H1 (cell line): ENCODE measurements around the gene CAMTA1. TPM values are rescaled to one million over a fixed set of nuclear protein-coding genes. Genes with fewer than 3 reads are reported as not detected.

Experiments
- CTCF ChIA-PET: fragments of 300-600 bp; sonication (Branson Sonifier 250); formaldehyde crosslinking; loops from one replicate; lab custom pipeline; 2021; ENCODE audit not compliant: partially characterized antibody; lab: Charles Lee
- POLR2A ChIA-PET: fragments of 300-600 bp; sonication (Branson Sonifier 250); formaldehyde crosslinking; loops from one replicate; lab custom pipeline; 2021; ENCODE audit warnings: inconsistent platforms; ENCODE audit not compliant: partially characterized antibody; lab: Charles Lee
- DNase-seq, 2 experiments: peaks; one replicate each; pipeline versions ENCODE4 v3.0.0 to v3.0.0-alpha.2; 2010 to 2022; ENCODE audit warnings: low spot score in 2 of 2, low read depth in 1 of 2, mixed read lengths in 1 of 2
- FAIRE-seq: peaks from 2 replicates; lab custom pipeline; 2011; peaks lifted over from hg19 to GRCh38; lab: Jason Lieb, UNC
- H2AFZ ChIP-seq: 2 replicates; pipeline ENCODE4 v1.8.1; 2012; ENCODE audit warnings: low read length, inconsistent platforms
- H2AK5ac ChIP-seq: 2 replicates; pipeline ENCODE4 v1.6.1; 2013; ENCODE audit warnings: low read depth, low read length
- H2BK120ac ChIP-seq: replicated peaks from 2 replicates; pipeline ENCODE3; 2013; ENCODE audit warnings: low read depth, low read length, inconsistent platforms
- H2BK12ac ChIP-seq: 2 replicates; pipeline ENCODE4 v1.6.1; 2013; ENCODE audit warnings: low read depth, low read length
- H2BK15ac ChIP-seq: 2 replicates; pipeline ENCODE4 v1.6.1; 2013; ENCODE audit warnings: low read length
- H2BK20ac ChIP-seq: 2 replicates; pipeline ENCODE4 v1.6.1; 2013; ENCODE audit warnings: low read length
- H2BK5ac ChIP-seq: 2 replicates; pipeline ENCODE4 v1.6.1; 2013; ENCODE audit warnings: low read depth, low read length
- H3K14ac ChIP-seq: 2 replicates; pipeline ENCODE4 v1.6.1; 2013; ENCODE audit warnings: inconsistent platforms; ENCODE audit not compliant: insufficient read length
- H3K18ac ChIP-seq: 2 replicates; pipeline ENCODE4 v1.6.1; 2013; ENCODE audit warnings: low read length; ENCODE audit errors: extremely low read depth
- H3K23ac ChIP-seq: 2 replicates; pipeline ENCODE4 v1.6.1; 2013; ENCODE audit warnings: inconsistent platforms; ENCODE audit not compliant: insufficient read length
- H3K23me2 ChIP-seq: 2 replicates; pipeline ENCODE4 v1.6.1; 2013; ENCODE audit warnings: low read depth, low read length
- H3K27ac ChIP-seq: 2 replicates; pipeline ENCODE4 v1.6.1; 2011; ENCODE audit warnings: low read depth, low read length, inconsistent platforms
- H3K27me3 ChIP-seq, 4 experiments: replicated peaks in 1 of 4; 1 replicate in 1 of 4; 2 replicates in 3 of 4; pipeline versions ENCODE4 v1.6.1 to v1.8.1; 2011 to 2013; ENCODE audit warnings: low read length in 3 of 4, mild to moderate bottlenecking in 3 of 4, inconsistent platforms in 2 of 4, mixed read lengths in 2 of 4, moderate library complexity in 1 of 4; ENCODE audit not compliant: control insufficient read depth in 3 of 4, insufficient read depth in 3 of 4; ENCODE audit errors: extremely low read depth in 1 of 4
- H3K36me3 ChIP-seq, 4 experiments: 2 replicates each; pipeline versions ENCODE4 v1.6.1 to v1.8.1; 2011 to 2013; ENCODE audit warnings: mild to moderate bottlenecking in 4 of 4, low read length in 3 of 4, moderate library complexity in 2 of 4, control low read depth in 1 of 4, inconsistent platforms in 1 of 4; ENCODE audit not compliant: insufficient read depth in 4 of 4, control insufficient read depth in 2 of 4
- H3K4ac ChIP-seq: replicated peaks from 2 replicates; pipeline ENCODE3; 2013; ENCODE audit warnings: low read length, low read depth, mixed read lengths, inconsistent platforms; ENCODE audit not compliant: insufficient read length
- H3K4me1 ChIP-seq, 4 experiments: replicated peaks in 1 of 4; 1 replicate in 1 of 4; 2 replicates in 3 of 4; pipeline versions ENCODE4 v1.6.1 to v1.8.1; 2011 to 2013; ENCODE audit warnings: low read length in 3 of 4, inconsistent platforms in 2 of 4, mixed read lengths in 1 of 4; ENCODE audit not compliant: insufficient read depth in 4 of 4, control insufficient read depth in 3 of 4
- H3K4me2 ChIP-seq, 2 experiments: 2 replicates each; pipeline versions ENCODE4 v1.6.1 to v1.8.1; 2011 to 2013; ENCODE audit warnings: low read depth in 2 of 2, low read length in 2 of 2, control low read depth in 1 of 2, inconsistent platforms in 1 of 2, mild to moderate bottlenecking in 1 of 2; ENCODE audit not compliant: insufficient read depth in 1 of 2
- H3K4me3 ChIP-seq, 4 experiments: fragments of 200-600, 300-600 bp in 1 of 4; sonication (generic), shearing (Covaris generic), sonication (Bioruptor Twin) in 1 of 4; 2 replicates each; pipeline versions ENCODE4 v1.5.1 to v1.8.1; 2011 to 2016; ENCODE audit warnings: low read length in 4 of 4, low read depth in 3 of 4, control low read depth in 2 of 4, inconsistent platforms in 2 of 4, mild to moderate bottlenecking in 2 of 4, mixed read lengths in 1 of 4, moderate library complexity in 1 of 4; ENCODE audit not compliant: insufficient read depth in 2 of 4; ENCODE audit errors: extremely low read depth in 1 of 4
- H3K56ac ChIP-seq: replicated peaks from 2 replicates; pipeline ENCODE3; 2013; ENCODE audit warnings: low read depth, mild to moderate bottlenecking, mixed read lengths, low read length, inconsistent platforms; ENCODE audit not compliant: insufficient read length
- H3K79me1 ChIP-seq: 2 replicates; pipeline ENCODE4 v1.6.1; 2013; ENCODE audit warnings: low read depth, low read length, control low read depth
- H3K79me2 ChIP-seq, 2 experiments: 2 replicates each; pipeline versions ENCODE4 v1.6.1 to v1.8.1; 2012 to 2013; ENCODE audit warnings: low read length in 2 of 2, mild to moderate bottlenecking in 2 of 2, inconsistent platforms in 1 of 2; ENCODE audit not compliant: insufficient read depth in 2 of 2, control insufficient read depth in 1 of 2
- H3K9ac ChIP-seq, 4 experiments: replicated peaks in 1 of 4; 1 replicate in 1 of 4; 2 replicates in 3 of 4; pipeline versions ENCODE4 v1.6.1 to v1.8.1; 2011 to 2013; ENCODE audit warnings: low read depth in 3 of 4, low read length in 3 of 4, control low read depth in 2 of 4, mild to moderate bottlenecking in 2 of 4, moderate library complexity in 2 of 4, inconsistent platforms in 1 of 4; ENCODE audit errors: extremely low read depth in 1 of 4
- H3K9me3 ChIP-seq, 2 experiments: 2 replicates each; pipeline versions ENCODE4 v1.6.1 to v1.8.1; 2012 to 2013; ENCODE audit warnings: mild to moderate bottlenecking in 2 of 2, moderate library complexity in 2 of 2, control low read depth in 1 of 2, inconsistent platforms in 1 of 2, low read depth in 1 of 2, low read length in 1 of 2, mixed read lengths in 1 of 2; ENCODE audit not compliant: insufficient read depth in 2 of 2
- H4K20me1 ChIP-seq, 2 experiments: replicated peaks in 1 of 2; 2 replicates each; pipeline versions ENCODE3 to v1.8.1; 2011 to 2013; ENCODE audit warnings: inconsistent platforms in 2 of 2, low read length in 2 of 2, mild to moderate bottlenecking in 1 of 2; ENCODE audit not compliant: insufficient read depth in 2 of 2, control insufficient read depth in 1 of 2
- H4K5ac ChIP-seq: 2 replicates; pipeline ENCODE4 v1.6.1; 2013; ENCODE audit warnings: low read length, low read depth, mixed read lengths, inconsistent platforms; ENCODE audit not compliant: insufficient read length
- H4K8ac ChIP-seq: 2 replicates; pipeline ENCODE4 v1.8.0; 2013; ENCODE audit warnings: mild to moderate bottlenecking, moderate library complexity, low read length, inconsistent platforms; ENCODE audit not compliant: insufficient read depth; ENCODE audit errors: extremely low read depth
- H4K91ac ChIP-seq: replicated peaks from 2 replicates; pipeline ENCODE3; 2013; ENCODE audit warnings: low read length, mixed read lengths, inconsistent platforms; ENCODE audit not compliant: insufficient read length
- CEBPB ChIP-seq: IDR thresholded peaks from 2 replicates; pipeline ENCODE4 v1.6.1; 2012; ENCODE audit warnings: low read depth, low read length
- EZH2 ChIP-seq: fragments of 200-600 bp; sonication (generic); IDR thresholded peaks from 2 replicates; pipeline ENCODE4 v1.7.1; 2012; ENCODE audit warnings: low read depth, mild to moderate bottlenecking, moderate library complexity, low read length, inconsistent platforms; ENCODE audit not compliant: severe bottlenecking
- KDM1A ChIP-seq: fragments of 200-600, 300-600 bp; sonication (generic); IDR thresholded peaks from 2 replicates; pipeline ENCODE4 v1.7.1; 2016; ENCODE audit warnings: mild to moderate bottlenecking, low read length, borderline replicate concordance
- SIRT6 ChIP-seq: IDR thresholded peaks from one replicate; pipeline ENCODE4 v1.7.1; 2012; ENCODE audit warnings: low read length, inconsistent platforms
- SUZ12 ChIP-seq: fragments of 200-600 bp; sonication (generic); IDR thresholded peaks from 2 replicates; pipeline ENCODE4 v1.6.1; 2012; ENCODE audit warnings: mild to moderate bottlenecking, inconsistent platforms, low read length, moderate library complexity, mixed read lengths
- WGBS, 2 experiments: shearing (Covaris generic) in 1 of 2; methylation state at CpG; one replicate each; pipeline versions ENCODE4 v1.1.6 to v1.1.7; 2013 to 2015; ENCODE audit warnings: low lambda C conversion rate in 2 of 2, mixed read lengths in 2 of 2, inconsistent platforms in 1 of 2, low coverage in 1 of 2, missing lambda C conversion rate in 1 of 2; ENCODE audit not compliant: insufficient replicate concordance in 2 of 2, insufficient coverage in 1 of 2, insufficient read length in 1 of 2; ENCODE audit errors: extremely low coverage in 1 of 2, missing lambda C conversion rate in 1 of 2; 5-methylcytosine and 5-hydroxymethylcytosine counted together
- polyA plus RNA-seq, 7 experiments: library from polyadenylated mRNA; depleted of rRNA in 3 of 7; stranded (reverse) in 5 of 7; unstranded in 2 of 7; fragments of >200 nt in 5 of 7; fragments of 200-250 nt in 2 of 7; gene quantifications; 1 replicate in 5 of 7; 2 replicates in 1 of 7; 4 replicates in 1 of 7; pipeline versions ENCODE4 v1.2.1 to v1.2.3, GENCODE V29; 2011 to 2013; ENCODE audit warnings: missing spikeins in 2 of 7, mixed read lengths in 2 of 7
- total RNA-seq: library from RNA; stranded (reverse); fragmentation: NEBNext Ultra II Directional; extraction: Animal tissue kit (Norgen Biotek cat#: 25700); gene quantifications from 2 replicates; pipeline ENCODE4 v1.2.1, GENCODE V29; 2021

Gene CAMTA1
- total and polyA plus RNA-seq, 2 of the 8 experiments (the other 6 are each of a cell fraction or from before 2014, with no cell fraction given) = 65.0 to 119 TPM

- H4K20me1 ChIP-seq = no peaks in the 10 kb centered on the region
- no peak overlapping the region for H2AK5ac ChIP-seq
- H2AFZ ChIP-seq = no peak overlapping the region
- H3K23me2 ChIP-seq = no peaks in the 10 kb centered on the region; the same call in 1 of the 2 replicates
- 88% methylated on average over 5 of the region's 5 CpGs; no CpG with 5 or more reads in 1 of the 2 experiments for WGBS, 2 experiments
- H3K9ac ChIP-seq = no peak overlapping the region
- no peak overlapping the region for H3K4me2 ChIP-seq
- ChIA-PET POLR2A (no interaction called here), CTCF (no interaction called here)
- H3K79me2 ChIP-seq = no peaks in the 10 kb centered on the region
- H3K18ac ChIP-seq = no peak overlapping the region
- peaks cover 0 to 6% (median 3%) of the 10 kb centered on the region in 4 experiments; a peak in 5 of 7 replicates for H3K4me1 ChIP-seq
- FAIRE-seq = no peak
- H3K27ac ChIP-seq = no peak overlapping the region
- no peak overlapping the region for H4K5ac ChIP-seq
- H2BK12ac ChIP-seq = no peak overlapping the region
- H2BK5ac ChIP-seq = no peak overlapping the region
- H2BK120ac ChIP-seq = no peak overlapping the region
- no peak for DNase-seq
- H2BK15ac ChIP-seq = no peak overlapping the region
- H3K23ac ChIP-seq = no peak overlapping the region
- no peak overlapping the region for H3K4me3 ChIP-seq
- no peaks in the 10 kb centered on the region for H3K9me3 ChIP-seq
- H3K27me3 ChIP-seq = no peaks in the 10 kb centered on the region; a peak in 1 of 7 replicates
- no peaks in the 10 kb centered on the region for H3K36me3 ChIP-seq
- H3K79me1 ChIP-seq = no peaks in the 10 kb centered on the region
- H4K8ac ChIP-seq = no peak overlapping the region
- H3K56ac ChIP-seq = no peak overlapping the region
- no peak overlapping the region for H3K14ac ChIP-seq
- no peak overlapping the region for H4K91ac ChIP-seq
- H2BK20ac ChIP-seq = no peak overlapping the region
- no peak for TF ChIP-seq KDM1A
- no peak for TF ChIP-seq SUZ12
- TF ChIP-seq CEBPB = no peak
- TF ChIP-seq EZH2 = no peak
- TF ChIP-seq SIRT6 = no peak
- no peak overlapping the region for H3K4ac ChIP-seq
These were observed 503.7 kb downstream of the CAMTA1 start for GRCh38 chr1:7288992-7289391.
